PC-9 (cell line): ENCODE results near the gene AGO1.

Experiments
- CTCF ChIP-seq: fragments of 200-600 bp; sonication (generic); conservative IDR thresholded peaks from 2 replicates; pipeline ENCODE4 v1.6.1; 2017; ENCODE audit warnings: mixed run types, antibody characterized with exemption, mild to moderate bottlenecking, moderate library complexity
- EZH2 ChIP-seq: fragments of 200-600 bp; sonication (generic); IDR thresholded peaks from 2 replicates; pipeline ENCODE4 v1.8.0; 2017; ENCODE audit warnings: antibody characterized with exemption, low read depth

GRCh38 chr1:35939484-35939883 is 56.5 kb downstream of the AGO1 start:
- no peak for TF ChIP-seq EZH2
- TF ChIP-seq CTCF, result no peak
